GM12878 (cell line): ENCODE data around the gene RAPGEF1. TPM values are rescaled to one million over a fixed set of nuclear protein-coding genes. Genes with fewer than 3 reads are reported as not detected.

Experiments
- CREB1 ChIP-seq: IDR thresholded peaks from 2 replicates; pipeline ENCODE4 v1.6.1; 2012; ENCODE audit warnings: low read depth, mild to moderate bottlenecking, inconsistent platforms
- CTCF ChIP-seq, 3 experiments: IDR thresholded peaks in 2 of 3; conservative IDR thresholded peaks in 1 of 3; 2 replicates each; pipeline ENCODE4 v1.5.1; 2011; ENCODE audit warnings: low read depth in 3 of 3, low read length in 3 of 3, mild to moderate bottlenecking in 3 of 3, control low read depth in 2 of 3, moderate library complexity in 2 of 3, inconsistent platforms in 1 of 3, mixed read lengths in 1 of 3; ENCODE audit not compliant: control insufficient read depth in 2 of 3, insufficient read depth in 1 of 3; ENCODE audit errors: extremely low read depth in 1 of 3
- CUX1 ChIP-seq: IDR thresholded peaks from 2 replicates; pipeline ENCODE4 v1.6.1; 2012; ENCODE audit warnings: improper control_type of control experiment, low read depth, low read length; ENCODE audit not compliant: insufficient replicate concordance
- EP300 ChIP-seq, 2 experiments: fragments of 150-350 bp in 1 of 2; IDR thresholded peaks; 2 replicates each; pipeline ENCODE4 v1.6.1; 2011 to 2012; ENCODE audit warnings: low read depth in 2 of 2, low read length in 2 of 2, borderline replicate concordance in 1 of 2, improper control_type of control experiment in 1 of 2, inconsistent platforms in 1 of 2; ENCODE audit not compliant: control insufficient read depth in 1 of 2
- FOS ChIP-seq: IDR thresholded peaks from 3 replicates; pipeline ENCODE4 v1.6.1; 2011; ENCODE audit warnings: borderline replicate concordance; ENCODE audit not compliant: insufficient read length; ENCODE audit errors: extremely low read depth
- FOXM1 ChIP-seq: IDR thresholded peaks from 2 replicates; pipeline ENCODE4 v1.6.1; 2012; ENCODE audit warnings: low read depth, mild to moderate bottlenecking, inconsistent platforms, low read length, moderate library complexity
- GABPA ChIP-seq: IDR thresholded peaks from 2 replicates; pipeline ENCODE4 v1.6.1; 2014; ENCODE audit warnings: antibody characterized with exemption, low read depth, mild to moderate bottlenecking, inconsistent platforms
- HDAC6 ChIP-seq: fragments of 200-600 bp; sonication (generic); IDR thresholded peaks from one replicate; pipeline ENCODE4 v1.8.0; 2017; ENCODE audit warnings: antibody characterized with exemption; ENCODE audit not compliant: unreplicated experiment
- MEF2B ChIP-seq: fragments of 450-650 bp; IDR thresholded peaks from 2 replicates; pipeline ENCODE4 v1.6.1; 2018; ENCODE audit warnings: mild to moderate bottlenecking, moderate library complexity; ENCODE audit not compliant: partially characterized antibody, poor library complexity, severe bottlenecking
- MTA2 ChIP-seq: fragments of 450-650 bp; IDR thresholded peaks from 2 replicates; pipeline ENCODE4 v1.6.1; 2016; ENCODE audit warnings: low read depth, mild to moderate bottlenecking, moderate library complexity
- MTA3 ChIP-seq: IDR thresholded peaks from 2 replicates; pipeline ENCODE4 v1.6.1; 2012; ENCODE audit warnings: low read length, inconsistent platforms, borderline replicate concordance
- MXI1 ChIP-seq: fragments of 150-350 bp; IDR thresholded peaks from 2 replicates; pipeline ENCODE4 v1.6.1; 2011; ENCODE audit warnings: low read depth, mild to moderate bottlenecking, inconsistent platforms, low read length, improper control_type of control experiment
- NR2C1 ChIP-seq: fragments of 450-650 bp; IDR thresholded peaks from 2 replicates; pipeline ENCODE4 v1.6.1; 2017; ENCODE audit warnings: antibody characterized with exemption, mild to moderate bottlenecking, moderate library complexity
- POLR2AphosphoS2 ChIP-seq: IDR thresholded peaks from 2 replicates; pipeline ENCODE4 v1.6.1; 2011; ENCODE audit warnings: low read depth, mild to moderate bottlenecking, low read length, improper control_type of control experiment, moderate library complexity
- RAD51 ChIP-seq: fragments of 450-650 bp; IDR thresholded peaks from 2 replicates; pipeline ENCODE4 v1.6.1; 2016; ENCODE audit warnings: moderate library complexity, mild to moderate bottlenecking, inconsistent platforms
- RBBP5 ChIP-seq: fragments of 200-600 bp; sonication (generic); conservative IDR thresholded peaks from 2 replicates; pipeline ENCODE4 v1.6.1; 2016
- RUNX3 ChIP-seq: IDR thresholded peaks from 2 replicates; pipeline ENCODE4 v1.6.1; 2012; ENCODE audit warnings: low read length, inconsistent platforms
- STAT1 ChIP-seq: fragments of 450-650 bp; conservative IDR thresholded peaks from 2 replicates; pipeline ENCODE4 v1.6.1; 2014; ENCODE audit warnings: antibody characterized with exemption, mild to moderate bottlenecking
- YY1 ChIP-seq: IDR thresholded peaks from 2 replicates; pipeline ENCODE4 v1.6.1; 2011; ENCODE audit warnings: low read depth, mild to moderate bottlenecking, low read length
- ZBTB33 ChIP-seq: fragments of 450-650 bp; IDR thresholded peaks from 2 replicates; pipeline ENCODE4 v1.6.1; 2017; ENCODE audit warnings: mild to moderate bottlenecking
- polyA plus RNA-seq, 11 experiments: library from polyadenylated mRNA; depleted of rRNA in 4 of 11; unstranded in 6 of 11; stranded (reverse) in 5 of 11; fragments of >200 nt; fragmentation: Nextera tagmentation in 4 of 11; fragmentation: Illumina TruSeq in 1 of 11; extraction: Ambion mirVana in 4 of 11; extraction: Trizol in 1 of 11; gene quantifications; 1 replicate in 1 of 11; 2 replicates in 10 of 11; pipeline versions ENCODE4 v1.2.1 to v1.2.3, GENCODE V29; 2011 to 2016; ENCODE audit warnings: inconsistent platforms in 2 of 11, missing spikeins in 2 of 11, low read depth in 1 of 11
- total RNA-seq, 4 experiments: library from RNA; depleted of rRNA in 3 of 4; stranded (reverse); fragments of >200 nt in 3 of 4; fragmentation: Illumina TruSeq in 1 of 4; extraction: Trizol in 1 of 4; gene quantifications; 2 replicates each; pipeline versions ENCODE4 v1.2.1 to v1.2.3, GENCODE V29; 2013 to 2021

Gene RAPGEF1
- total and polyA plus RNA-seq, 10 of the 15 experiments (the other 5 are each of a cell fraction or from before 2014, with no cell fraction given), result 0.42 to 113 (median 45.9) TPM

- TF ChIP-seq CTCF (IDR thresholded peaks at IDR 0.05 in 2 of 3, conservative IDR thresholded peaks at IDR 0.05 in 1 of 3; ENCODE audit: control insufficient read depth in 2 of 3, extremely low read depth in 1 of 3, insufficient read depth in 1 of 3, low read depth in 3 of 3, low read length in 3 of 3) (0 out of 6 replicates have a peak, but pooled peaks of 1 of the 3 experiments have one; percentile 8), MEF2B (peak; percentile 76), NR2C1 (no peak), RBBP5 (0 out of 2 replicates have a peak, but pooled peaks have one; percentile 34), FOS (no peak), MTA2 (peak; percentile 50; the same call in 1 of the 2 replicates), RUNX3 (no peak), YY1 (no peak), FOXM1 (no peak), MXI1 (peak; percentile 94), ZBTB33 (no peak), GABPA (no peak), STAT1 (no peak), CREB1 (peak; percentile 67), CUX1 (peak; percentile 28), RAD51 (peak; percentile 77), MTA3 (no peak), EP300 (IDR thresholded peaks at IDR 0.05; ENCODE audit: borderline replicate concordance in 1 of 2, control insufficient read depth in 1 of 2, low read depth in 2 of 2, low read length in 2 of 2) (peak in 1 of 2 experiments; percentile 82; a peak in 3 of 4 replicates), POLR2AphosphoS2 (no peak), HDAC6 (no peak)
These were observed 30.0 kb downstream of the RAPGEF1 start (continued) for GRCh38 chr9:131709771-131710431.
